HG03571 (cell line): ENCODE results near the gene NAALADL2.

Experiments
- ATAC-seq: cut with Tn5 transposase; IDR thresholded peaks from one replicate; pipeline ENCODE4 v1.9.1; 2021; ENCODE audit not compliant: unreplicated experiment

NAALADL2 gene

DNA sequence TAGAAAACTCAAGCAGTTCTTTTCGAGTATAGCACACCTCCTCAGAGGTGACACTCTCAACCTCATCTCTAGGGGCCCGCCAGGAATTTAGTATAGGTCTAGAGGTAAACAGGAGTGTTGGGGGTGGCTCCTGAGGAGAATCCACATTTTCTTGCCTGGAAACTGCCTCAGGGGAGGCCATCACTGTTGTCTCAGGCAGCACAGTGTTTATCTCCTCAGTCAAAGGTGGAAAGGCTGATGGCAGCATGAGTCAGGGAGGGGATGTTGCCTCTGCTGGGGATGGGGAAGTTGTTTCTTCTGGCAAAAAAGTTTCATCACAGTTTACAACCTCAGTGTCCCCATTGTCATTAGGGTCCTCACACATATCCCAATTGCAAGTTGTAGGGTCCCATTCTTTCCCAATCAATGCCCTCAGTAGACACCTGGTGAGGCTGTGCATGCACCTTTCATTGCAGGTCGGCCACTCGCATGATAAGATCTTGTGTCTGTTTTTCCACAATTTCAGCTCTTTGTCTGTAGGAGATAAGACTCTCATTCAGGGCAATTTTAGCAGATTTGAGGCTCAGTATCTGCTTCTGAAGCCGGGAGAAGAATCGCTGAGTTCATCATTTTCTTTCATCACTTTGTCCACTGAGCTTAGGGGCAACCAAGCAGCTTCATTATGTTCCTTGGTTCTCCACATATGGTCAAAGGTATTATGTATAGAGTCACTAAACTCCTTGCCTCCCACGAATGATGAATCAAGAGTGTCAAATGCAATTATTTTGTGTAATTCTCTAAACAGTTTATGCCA lies 25.8 kb downstream of the NAALADL2 start:
- no peak for ATAC-seq

DNA sequence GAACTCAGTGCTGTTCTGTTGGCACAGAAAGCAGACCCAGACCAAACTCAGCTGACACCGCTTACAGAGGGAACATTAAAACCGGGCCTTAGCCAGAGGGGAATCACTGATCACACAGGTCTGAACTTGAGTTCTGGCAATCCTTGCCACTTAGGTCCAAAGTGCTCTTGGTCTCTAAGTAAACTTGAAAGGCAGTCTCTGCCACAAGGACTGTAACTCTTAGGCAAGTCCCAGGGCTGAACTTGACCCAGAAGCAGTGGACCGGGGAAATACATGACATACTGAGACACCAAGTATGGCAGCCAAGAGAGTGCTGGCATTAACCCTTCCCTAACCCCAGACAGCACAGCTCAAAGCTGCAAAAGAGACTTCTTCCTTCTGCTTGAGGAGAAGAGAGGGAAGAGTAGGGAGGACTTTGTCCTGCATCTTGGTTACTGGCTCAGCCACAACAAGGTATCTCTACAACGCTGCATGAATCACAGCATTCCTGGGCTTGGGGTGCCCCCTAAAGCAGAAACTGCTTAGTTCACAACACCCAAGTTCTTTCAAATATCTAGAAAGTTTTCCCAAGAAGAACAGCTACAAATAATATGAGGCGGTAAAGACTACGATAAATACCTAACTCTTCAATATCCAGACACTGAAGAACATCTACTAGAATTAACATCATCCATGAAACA lies 32.5 kb downstream of the NAALADL2 start:
- ATAC-seq = no peak

DNA sequence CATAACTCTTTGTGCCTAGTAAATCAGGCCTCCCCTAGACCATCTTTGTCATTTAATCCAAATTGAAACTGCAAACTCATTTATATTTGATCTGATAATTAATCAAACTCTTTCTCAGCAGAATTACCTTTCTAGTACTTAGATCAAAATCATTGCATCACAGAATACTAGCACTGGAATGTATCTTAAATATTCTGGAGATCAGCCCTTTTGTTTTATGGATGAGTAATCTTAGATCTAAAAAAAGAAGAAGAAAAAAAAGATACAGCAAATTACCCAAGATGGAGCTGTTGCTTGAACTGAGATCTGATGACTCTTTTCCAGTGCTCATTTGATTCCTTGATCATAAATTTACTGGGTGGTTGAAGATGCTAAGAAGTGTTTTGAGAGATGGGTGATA lies 47.9 kb downstream of the NAALADL2 start:
- no peak for ATAC-seq

DNA sequence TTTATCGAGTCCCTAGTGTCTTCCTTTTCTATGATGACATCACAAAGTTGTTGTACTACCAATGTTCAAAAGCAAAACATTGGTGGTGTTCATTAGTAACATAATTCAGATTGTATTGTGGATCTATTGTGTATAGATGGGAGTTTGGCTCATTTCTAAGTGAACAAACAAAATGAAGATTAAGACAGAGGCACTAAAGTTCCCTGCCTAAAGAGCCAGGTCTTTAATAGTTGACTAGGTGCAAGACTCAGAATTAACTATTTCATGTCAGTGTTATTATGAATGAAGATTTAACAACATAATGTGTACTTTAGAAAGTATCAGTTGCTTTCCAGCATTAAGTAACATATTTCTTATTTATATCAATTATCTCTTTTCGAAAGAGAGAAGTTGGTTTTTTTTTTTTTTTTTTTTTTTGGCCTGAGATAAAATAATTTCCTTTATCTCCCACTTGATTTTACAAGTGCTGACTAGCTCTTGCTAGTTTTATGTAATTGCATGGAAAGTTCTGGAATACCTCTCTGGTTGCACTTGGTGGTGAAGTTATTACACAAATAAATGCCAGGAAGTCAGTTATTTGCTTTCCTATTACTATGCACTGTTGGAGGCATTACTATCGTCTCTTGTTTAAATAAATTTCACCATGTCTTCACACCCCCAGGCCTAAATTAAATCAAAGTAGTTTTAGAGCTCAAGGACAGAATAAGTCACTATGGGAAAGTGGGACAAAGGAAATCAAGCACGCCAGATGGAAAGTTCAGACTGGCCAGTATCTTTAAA lies 48.7 kb downstream of the NAALADL2 start:
- no peak for ATAC-seq

DNA sequence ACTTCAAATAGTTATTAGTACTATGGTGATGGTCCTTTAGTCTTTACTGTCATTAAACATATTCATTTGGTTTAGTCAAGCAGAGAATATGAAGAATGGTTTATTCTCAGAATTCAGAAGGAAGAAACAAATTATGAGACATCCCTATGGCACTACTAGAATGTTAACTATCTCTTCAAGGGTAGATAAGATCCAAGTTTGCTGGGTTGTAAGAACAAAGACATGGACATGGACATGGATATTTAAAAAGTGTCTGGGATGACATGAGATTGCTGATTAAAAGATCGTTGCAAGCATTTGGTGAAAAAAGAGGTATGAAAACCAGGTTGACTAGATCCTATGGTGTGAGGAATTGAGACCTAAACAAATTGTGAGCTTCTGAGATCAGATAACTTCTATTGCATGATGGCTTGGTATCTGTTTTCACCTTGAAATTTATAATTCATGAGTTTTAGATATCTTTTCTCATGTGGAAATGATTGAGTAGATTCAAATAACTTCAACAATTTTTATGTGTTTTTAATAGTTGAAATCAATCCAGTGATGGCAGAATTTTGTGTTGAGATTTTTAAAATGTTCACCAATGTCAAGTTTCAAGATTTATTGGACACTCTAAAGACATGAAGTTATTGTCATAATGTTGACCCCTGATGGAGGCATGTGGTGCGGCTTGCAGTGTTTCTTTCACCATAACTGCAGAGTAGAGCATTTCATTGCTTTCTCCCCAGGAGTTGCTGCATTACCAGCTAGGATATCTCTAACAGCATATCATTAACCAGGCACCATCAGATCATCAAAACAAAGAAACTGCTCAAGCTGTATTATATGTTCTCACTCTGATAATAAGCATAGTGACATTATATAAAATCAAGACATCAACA lies 72.6 kb downstream of the NAALADL2 start:
- no peak for ATAC-seq

DNA sequence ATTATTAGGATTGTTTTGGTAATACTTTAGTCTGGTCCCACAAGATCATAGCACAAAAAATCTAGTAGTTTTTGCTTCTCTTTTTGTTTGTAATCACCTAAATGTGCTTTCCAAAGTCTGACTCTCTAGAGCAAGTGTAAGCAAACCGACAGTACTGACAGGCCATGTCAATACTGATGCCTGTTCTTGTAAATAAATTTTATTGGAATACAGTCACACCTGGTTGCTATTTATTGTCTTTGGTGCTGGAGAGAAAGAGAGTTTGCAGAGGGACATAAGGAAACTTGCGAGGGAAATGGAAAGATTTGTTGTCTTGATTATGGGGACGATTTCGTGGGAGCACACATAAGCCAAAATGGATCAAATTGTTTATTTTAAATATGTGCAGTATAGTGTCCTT lies 77.5 kb downstream of the NAALADL2 start:
- no peak for ATAC-seq

DNA sequence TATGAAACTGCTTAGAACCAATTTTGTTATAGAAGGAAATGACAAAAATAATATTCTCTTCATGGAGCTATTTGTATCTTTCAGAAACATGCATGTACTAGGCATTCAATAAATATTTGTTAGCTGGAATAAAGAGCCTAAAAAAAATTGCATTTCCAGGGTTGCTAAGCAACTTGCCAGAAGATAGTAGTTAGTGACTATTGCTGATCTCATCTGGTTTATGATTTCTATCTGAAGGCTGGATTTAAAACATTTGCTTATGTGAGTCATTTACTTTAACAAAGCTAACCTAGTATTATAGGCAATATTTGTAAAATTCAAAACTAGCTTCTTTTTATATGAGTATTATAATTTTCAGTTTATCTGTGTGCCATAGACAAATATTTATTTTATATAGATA lies 78.3 kb downstream of the NAALADL2 start:
- ATAC-seq = no peak

DNA sequence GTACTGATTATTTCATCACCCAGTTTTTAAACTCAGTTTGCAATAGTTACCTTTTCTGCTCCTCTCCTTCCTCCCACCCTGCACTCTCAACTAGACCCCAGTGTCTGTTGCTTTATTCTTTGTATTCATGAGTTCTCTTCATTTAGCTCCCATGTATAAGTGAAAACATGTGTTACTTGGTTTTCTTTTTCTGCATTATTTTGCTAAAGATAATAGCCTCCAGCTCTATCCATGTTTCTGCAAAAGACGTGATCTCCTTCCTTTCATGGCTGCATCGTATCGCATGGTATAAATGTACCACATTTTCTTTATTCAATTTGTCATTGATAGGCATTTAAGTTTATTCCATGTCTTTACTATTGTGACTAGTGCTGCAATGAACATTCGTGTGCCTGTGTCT lies 79.0 kb downstream of the NAALADL2 start:
- ATAC-seq = no peak

DNA sequence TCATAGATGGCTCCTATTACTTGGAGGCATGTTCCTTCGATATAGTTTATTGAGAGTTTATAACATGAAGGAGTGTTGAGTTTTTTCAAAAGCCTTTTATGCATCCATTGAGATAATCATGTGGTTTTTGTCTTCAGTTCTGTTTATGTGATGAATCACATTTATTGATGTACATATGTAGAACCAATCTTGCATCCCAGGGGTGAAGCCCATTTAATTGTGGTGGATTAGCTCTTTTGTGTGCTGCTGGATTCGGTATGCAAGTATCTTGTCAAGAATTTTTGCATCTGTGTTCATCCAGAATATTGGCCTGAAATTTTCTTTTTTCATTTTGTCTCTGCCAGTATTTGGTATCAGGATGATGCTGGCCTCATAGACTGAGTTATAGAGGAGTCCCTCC lies 81.0 kb downstream of the NAALADL2 start:
- ATAC-seq = no peak

DNA sequence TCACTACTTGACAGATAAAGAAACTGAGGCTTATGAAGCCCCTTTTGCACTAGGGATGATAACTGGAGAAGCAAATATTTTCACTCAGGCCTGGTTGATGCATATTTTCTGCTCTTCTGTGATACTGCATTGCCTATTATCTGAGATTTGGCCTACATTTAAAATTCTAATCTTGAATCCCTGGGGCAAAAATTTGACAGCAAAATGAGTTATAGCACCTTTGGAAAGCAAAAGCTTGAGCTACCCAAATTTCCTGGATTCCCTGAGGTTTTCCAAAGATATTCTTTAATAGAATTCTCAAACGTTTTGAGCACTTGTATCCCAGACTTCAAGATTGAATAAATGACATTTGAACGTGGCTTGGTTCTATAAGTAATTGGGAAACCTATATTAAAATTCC lies 86.1 kb downstream of the NAALADL2 start:
- ATAC-seq = no peak

DNA sequence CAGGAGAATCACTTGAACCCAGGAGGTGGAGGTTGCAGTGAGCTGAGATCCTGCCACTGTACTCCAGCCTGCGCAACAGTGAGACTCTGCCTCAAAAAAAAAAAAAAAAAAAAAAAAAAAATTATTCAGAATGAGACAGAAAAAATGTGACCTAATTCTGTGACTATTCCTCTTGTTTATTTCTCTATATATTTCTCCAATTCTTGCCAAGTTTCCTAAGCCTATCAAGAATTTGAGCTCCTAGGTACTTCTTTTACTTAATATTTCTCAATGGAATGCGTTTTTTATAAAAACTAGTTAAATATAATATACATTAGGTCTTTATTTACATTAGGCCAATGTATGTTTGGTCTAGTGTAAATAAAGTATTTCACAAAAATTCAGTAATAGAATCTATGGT lies 86.8 kb downstream of the NAALADL2 start:
- ATAC-seq = no peak

DNA sequence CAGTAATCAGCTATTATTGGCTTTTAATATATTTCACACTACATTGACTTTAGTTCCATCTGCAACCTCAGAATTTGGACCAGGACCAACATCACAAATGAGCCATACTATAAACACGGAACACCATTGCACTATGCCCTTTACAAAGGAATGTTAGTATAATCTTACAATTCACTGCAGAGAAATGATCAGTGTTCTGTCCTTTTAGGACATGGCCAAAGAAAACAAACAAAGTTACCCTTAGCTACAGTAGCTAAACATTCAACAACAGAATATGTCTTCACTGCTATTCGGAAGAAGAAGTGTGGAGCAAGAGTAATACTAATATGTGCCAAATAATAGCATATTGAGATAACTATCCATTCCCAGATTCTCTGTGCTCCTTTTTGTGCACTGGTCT lies 90.4 kb downstream of the NAALADL2 start:
- ATAC-seq = no peak

DNA sequence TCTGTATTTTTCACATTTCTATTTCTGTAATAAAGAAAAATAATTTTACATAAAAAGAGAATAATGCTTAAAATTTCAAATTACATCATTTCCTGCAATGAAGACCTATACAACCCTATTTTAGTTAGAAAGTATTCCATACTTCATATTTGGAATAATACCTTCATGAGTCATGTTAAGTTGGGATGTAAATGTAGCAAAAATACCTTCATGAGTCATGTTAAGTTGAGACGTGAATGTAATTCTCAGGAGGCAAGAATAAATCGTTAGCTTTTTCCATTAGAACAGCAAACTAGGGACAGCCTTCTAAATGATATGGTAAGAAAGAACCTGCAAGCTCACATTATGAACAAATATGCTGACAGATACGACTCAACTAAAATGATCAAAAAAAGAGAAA lies 91.9 kb downstream of the NAALADL2 start:
- no peak for ATAC-seq

DNA sequence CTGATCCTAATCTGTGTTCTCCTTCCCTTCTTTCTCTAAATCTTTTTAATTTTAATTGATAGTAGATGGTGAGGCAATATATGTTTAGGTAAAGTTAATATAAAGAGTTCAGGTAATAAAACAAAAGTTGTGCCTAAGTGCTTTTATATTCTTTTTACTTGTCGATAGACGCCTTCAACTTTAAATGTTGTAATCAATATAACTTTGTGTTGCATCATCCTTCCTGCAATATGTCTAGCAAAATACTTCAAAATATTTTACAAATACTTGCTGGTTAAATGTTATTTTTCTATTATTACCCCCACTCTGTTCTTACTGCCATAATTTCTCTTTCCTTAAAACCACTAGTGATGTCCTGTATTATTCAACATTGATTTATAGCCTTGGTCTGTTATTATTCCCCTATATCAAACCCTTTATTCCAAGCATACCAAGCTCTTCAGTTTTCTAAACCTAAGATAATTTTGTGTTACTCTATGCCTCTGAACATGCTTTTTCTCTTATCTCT lies 92.4 kb downstream of the NAALADL2 start:
- ATAC-seq = no peak

DNA sequence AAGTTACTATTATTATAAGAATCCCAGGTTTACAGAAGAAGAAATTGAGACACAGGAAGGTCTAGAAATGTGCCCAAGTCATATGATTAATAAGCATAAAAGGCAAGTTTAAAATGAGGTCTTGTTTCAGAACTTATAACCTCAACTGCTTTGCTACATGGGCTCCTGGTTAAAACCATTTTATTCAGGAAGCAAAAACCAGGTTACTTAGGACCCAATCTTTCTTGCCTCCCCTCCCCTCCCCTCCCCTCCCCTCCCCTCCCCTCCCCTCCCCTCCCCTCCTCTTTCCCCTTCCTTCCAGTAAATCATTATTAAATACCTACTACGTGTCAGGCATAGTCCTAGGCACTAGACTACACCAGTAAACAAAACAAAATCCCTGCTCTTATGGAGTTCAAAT lies 93.9 kb downstream of the NAALADL2 start:
- no peak for ATAC-seq

DNA sequence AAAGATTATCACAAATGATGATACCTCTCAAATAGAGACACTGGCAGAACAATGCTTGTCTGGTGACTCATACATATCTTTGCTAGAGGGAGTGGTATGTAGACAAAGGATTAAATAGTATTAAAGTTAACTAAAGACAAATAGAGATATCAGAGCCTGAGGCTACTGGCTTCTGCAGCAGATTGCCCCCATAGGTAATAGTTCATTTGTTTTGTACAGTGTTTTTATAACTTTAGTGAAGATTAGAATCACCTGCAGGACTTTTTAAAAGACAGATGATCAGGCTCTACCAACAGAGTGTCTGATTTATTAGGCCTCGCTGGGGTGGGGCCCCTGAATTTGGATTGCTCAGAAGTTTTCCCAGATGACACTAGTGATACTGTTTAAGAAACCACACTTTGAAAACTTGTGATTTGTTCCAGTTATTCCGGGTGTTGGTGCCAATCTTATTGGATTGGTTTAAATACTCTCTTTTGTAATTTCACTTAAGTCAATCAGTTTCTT lies 96.4 kb downstream of the NAALADL2 start:
- ATAC-seq = no peak

DNA sequence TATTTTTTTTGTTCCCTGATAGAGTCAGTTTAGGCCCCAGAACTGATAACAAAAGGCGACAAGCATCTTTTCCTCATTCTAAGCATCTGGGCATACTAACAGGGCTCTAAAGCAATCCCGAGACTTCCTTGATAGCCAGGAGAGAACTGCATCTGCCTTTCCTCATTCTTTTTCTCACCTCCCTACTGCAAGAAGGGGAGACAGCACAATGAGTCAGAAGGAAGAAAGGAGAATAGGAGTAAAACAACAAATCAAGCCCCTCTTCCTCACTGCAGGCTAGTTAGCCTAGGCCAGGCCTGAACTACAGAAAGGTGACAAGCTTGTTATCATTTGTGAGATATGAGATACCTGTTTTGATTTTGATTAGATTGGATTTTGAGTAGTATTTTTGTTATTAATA lies 97.9 kb downstream of the NAALADL2 start:
- no peak for ATAC-seq

DNA sequence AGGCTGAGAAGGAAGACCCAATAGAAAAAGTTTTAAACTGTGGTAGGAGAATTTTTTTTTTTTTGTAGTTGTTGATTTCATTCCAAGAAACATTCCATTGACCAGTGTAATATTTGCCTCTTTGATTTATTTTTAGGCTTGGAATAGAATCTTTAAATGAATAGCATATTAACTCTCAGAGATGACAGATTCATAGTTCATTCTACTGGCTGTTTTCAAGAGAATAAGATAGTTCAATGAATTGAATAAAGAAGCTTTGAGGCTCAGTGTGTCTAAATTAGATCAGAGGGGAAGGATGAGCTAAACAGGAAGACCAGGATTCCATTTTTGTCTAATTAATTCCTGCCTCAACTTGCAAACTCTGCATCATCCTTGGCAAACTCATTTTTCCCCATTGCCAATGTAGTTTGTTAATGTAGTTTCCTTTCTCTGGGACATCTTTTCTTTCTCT lies 98.4 kb downstream of the NAALADL2 start:
- ATAC-seq = no peak

DNA sequence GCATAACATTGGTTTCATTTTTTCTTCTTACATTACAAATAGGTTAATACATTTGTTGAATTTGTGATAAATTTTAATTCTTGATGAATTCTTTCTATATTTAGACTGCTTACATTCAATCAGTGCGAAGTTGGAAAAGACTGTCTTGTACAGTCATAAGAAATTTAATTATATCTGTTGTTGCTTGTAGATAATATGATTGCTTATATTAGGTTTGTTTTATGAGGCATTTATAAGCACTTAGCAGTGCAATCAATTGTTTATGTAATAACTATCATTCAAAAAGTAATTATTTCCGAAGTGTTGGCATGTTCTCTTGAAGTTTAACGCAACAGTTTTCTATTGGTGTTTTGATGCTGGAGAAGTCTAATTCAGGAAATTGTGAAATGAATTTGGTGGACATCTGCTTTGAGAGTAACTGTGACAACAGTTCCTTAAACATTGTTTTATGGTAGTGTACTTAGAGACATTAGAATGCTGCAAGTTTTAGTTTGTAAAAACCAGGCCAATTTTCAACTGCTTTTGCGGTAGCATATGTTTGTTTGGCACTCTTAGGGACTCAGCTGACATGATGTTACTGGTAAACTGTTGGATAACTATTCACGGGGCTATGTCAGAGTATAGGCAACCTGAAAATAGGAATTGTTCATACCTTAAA lies 99.7 kb downstream of the NAALADL2 start:
- no peak for ATAC-seq

DNA sequence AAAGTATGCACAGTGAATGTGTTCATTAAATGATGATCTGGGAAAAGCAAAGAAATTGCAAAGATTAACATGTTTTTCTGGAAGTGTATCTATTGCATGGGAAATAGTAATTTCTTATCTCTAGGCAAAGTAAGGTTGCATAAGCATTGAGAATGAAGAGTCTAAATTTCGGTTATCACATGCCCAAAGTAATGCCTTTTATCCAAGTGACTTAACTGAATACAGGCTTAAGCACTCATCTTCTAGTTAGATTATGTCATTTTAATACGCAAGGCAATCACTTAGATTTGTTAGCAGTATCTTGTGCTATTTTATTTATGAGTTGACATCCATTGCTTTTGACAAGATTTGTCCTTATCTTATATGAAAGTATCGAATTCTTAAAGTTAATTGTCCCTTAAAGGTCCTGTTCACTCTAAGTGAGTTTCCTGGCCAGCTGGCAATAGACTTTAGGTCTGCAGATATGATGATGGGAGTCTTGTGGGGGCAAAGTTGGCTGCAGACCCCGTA lies 100.5 kb downstream of the NAALADL2 start:
- no peak for ATAC-seq
